ENCODE data around the gene LGALS8.
"Not testable (repeated sequence)": the region's sequence is repeated elsewhere in the genome, so short reads cannot be mapped to it uniquely, and the experiment has no call there.

Gene LGALS8

DNA sequence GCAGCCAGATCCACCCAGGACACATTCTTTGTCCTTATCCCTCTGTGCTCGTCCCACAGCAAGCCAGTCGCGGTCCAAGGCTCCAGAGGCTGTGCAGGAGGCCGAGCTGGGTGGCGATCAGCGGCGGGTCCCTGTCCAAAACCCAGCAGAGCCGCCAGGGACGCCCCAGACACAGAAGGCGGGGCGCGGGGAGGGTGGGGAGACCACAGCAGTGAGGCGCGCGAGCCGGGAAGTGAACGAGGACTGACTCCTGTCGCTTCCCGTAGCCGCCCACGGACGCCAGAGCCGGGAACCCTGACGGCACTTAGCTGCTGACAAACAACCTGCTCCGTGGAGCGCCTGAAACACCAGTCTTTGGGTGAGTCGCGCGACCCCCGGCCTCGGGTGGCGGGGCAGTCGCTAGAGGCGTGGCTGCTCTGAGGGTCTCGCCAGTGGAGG is at the start of gene LGALS8:
LGALS8 (plus strand) TSS at position 279 of the 438 bp plus-strand sequence. CDS start 2,089 bp downstream, outside the sequence.
- in situ Hi-C loops (cut with MboI; ENCODE audit: low sequenced_read_pairs) = no loop called here

GRCh38 chr1:236476019-236476418 is 47.8 kb upstream of the LGALS8 start:
- in situ Hi-C loops (cut with MboI; ENCODE audit: low sequenced_read_pairs) = no loop called here

DNA sequence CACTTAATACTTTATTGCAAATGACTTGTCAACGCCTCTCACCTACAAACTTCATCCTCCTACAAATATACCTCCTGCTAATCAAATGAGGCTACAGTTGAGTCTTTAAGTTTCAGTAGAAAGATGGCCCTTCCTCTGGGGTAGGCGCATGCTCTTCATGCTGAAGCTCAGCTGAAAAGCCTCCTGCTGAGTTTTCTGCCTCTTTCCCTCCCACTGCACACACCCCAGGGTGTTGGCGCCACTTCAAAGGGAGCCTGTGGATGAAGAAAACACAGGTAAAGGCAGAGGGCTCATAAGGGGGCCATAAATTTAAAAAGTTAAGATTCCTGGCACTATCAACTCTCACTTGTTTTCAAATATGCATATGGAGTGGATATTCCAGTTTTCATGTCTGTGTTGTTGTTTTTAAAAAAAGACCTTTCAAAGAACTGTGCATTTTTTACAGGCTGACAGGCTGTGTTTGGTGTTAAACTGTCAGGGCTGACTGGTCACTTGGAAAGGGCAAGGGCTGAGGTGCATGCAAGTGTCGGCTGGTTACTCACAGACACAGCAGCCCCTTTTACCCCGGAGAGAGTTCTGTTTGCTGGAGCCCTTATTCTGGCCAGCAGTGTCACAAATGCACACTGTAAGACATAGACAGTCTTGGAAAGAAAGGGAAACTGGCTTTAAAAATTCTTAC is 42.9 kb upstream of the LGALS8 start:
- in situ Hi-C loops (cut with MboI; ENCODE audit: low sequenced_read_pairs) = no loop called here

GRCh38 chr1:236484310-236484971 is 39.3 kb upstream of the LGALS8 start:
- in situ Hi-C loops (cut with MboI; ENCODE audit: low sequenced_read_pairs) = no loop called here

DNA sequence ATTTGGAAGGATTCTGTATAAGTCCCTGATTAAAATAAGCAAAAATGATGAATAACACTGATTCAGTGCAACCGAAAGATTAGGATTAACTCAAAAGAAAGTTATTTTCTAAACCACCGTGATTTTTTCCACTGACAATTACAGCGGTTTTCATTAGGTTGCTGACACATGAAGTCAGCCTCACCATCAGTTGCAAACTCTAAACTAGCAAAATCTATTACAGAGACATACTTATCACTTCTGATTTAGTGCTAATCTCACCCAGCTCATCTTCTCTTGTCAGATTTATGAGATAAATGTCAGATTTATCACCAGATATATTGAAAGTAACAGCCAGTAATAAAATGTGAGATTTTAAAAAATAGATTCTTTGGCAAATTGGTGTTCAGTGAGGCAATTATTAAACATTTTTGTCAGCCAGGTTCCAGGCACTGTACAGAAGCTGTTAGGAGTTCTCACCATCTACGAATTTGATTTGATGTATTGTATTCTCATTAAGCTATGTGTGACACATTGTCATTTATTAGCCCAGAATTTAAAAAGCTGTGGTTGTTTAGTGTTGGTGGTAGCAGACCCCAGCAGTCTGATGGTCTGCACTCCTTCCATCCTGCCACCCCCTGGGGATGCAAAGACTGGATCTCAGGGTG is 37.3 kb upstream of the LGALS8 start:
- in situ Hi-C loops (cut with MboI; ENCODE audit: low sequenced_read_pairs) = no loop called here

DNA sequence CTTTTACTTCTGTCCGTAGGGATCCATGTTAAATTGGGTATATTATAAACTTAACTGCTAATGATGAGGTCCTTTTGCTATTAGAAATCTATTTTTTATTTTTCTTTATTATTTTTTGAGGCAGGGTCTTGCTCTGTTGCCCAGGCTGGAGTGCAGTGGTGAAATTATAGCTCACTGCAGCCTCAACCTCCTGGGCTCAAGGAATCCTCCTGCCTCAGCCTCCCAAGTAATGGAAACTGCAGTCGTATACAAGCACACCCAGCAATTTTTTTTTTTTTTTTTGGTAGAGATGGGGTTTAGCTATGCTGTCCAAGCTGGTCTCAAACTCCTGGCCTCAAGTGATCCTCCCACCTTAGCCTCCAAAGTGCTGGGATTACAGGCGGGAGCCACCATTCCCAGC is 34.6 kb upstream of the LGALS8 start:
- in situ Hi-C loops (cut with MboI; ENCODE audit: low sequenced_read_pairs) = not testable (repeated sequence)

DNA sequence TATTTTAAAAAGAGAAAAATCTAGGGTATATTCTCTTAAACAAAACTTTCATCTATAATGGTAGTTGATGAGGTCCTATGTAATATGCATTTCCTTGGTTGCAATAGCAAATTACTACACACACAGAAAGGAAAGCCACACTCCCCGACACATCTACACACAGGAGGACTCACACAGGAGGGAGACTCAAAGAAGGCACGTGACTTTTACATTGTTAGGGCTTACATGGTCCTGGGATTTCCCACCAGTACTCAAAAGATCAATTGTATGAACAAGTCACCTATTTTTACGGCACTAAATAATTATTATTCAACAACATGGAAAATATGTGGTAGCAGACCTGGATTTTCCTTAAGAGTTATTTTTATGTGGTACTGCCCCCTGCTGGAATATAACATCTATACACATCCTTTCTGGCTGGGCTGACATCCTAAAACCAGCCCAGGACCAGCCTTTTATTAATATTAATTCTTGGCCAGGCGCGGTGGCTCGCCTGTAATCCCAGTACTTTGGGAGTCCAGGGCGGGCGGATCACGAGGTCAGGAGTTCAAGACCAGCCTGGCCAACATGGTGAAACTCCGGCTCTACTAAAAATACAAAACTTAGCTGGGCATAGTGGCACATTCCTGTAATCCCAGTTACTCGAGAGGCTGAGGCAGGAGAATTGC is 33.9 kb upstream of the LGALS8 start:
- in situ Hi-C loops (cut with MboI; ENCODE audit: low sequenced_read_pairs) = loop anchor here (10.0 kb wide), 1 partner anchor 375 kb away; no protein-coding TSS in a partner anchor

DNA sequence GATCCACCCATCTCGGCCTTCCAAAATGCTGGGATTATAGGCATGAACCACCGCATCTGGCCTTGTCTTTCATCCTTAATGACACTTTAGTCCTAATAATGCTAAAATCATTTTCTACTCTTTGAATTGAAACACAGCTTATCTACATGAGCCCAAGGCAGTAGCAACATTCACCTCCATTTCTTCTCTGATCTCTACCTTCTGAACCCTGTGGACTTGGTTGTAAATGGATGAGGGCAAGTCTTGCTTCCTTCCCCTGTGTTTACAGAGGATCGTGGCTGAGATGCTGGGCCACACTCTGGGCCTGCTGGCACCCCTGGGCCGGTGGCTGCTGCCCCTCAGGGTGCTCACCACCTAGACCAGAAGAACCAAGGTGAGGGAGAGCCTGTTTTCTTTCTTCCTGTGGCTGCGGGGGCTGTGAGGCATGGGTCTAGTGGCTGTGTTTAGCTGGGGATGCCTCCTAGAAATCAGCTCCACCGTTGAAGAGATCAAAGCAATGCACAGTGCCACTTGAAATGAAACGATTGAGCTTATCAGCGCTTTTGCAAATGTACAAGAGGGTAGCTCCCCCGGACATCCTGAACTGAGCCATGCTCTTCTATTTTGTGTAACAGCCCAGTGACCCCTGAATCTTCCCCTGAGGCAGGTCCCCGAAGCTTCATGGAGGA is 32.2 kb upstream of the LGALS8 start:
- in situ Hi-C loops (cut with MboI; ENCODE audit: low sequenced_read_pairs) = loop anchor here (10.0 kb wide), 1 partner anchor 377 kb away; no protein-coding TSS in a partner anchor

DNA sequence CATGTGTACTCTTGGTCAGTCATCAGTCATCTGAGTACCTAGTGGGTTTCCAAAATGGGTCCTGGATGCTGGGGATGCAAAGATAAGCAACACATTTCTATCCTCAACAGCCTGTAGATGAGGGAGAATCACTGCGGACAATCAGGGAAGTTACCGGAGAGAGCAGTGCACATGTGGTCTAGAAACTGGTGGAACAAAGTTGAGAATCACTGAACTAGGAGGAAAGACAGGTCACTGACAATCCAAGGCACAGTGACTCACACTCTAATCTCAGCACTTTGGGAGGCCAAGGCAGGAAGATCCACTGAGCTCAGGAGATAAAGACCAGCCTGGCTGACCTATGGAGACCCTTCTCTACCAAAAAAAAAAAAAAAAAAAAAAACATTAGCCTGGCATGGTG is 31.4 kb upstream of the LGALS8 start:
- in situ Hi-C loops (cut with MboI; ENCODE audit: low sequenced_read_pairs) = loop anchor here (10.0 kb wide), 1 partner anchor 378 kb away; no protein-coding TSS in a partner anchor

DNA sequence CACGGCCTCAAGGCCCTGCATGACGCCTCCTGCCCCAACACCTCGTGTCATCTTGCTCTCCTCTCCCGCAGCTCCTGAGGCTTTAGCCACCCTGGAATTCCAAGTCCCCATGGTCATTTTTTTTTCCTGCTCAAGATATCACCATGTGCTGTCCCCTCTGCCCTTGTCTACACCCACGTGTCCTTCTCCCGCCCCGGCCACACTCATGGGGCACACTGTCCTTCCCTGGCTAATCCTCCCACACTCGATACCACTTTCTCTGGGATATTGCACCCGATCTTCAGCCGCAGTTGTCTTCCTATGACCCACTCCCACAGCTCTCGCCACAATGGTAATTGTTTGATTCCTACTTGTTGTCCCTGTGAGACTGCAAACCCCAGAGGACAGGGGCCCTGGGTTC is 29.7 kb upstream of the LGALS8 start:
- in situ Hi-C loops (cut with MboI; ENCODE audit: low sequenced_read_pairs) = loop anchor here (10.0 kb wide), 1 partner anchor 379 kb away; no protein-coding TSS in a partner anchor

DNA sequence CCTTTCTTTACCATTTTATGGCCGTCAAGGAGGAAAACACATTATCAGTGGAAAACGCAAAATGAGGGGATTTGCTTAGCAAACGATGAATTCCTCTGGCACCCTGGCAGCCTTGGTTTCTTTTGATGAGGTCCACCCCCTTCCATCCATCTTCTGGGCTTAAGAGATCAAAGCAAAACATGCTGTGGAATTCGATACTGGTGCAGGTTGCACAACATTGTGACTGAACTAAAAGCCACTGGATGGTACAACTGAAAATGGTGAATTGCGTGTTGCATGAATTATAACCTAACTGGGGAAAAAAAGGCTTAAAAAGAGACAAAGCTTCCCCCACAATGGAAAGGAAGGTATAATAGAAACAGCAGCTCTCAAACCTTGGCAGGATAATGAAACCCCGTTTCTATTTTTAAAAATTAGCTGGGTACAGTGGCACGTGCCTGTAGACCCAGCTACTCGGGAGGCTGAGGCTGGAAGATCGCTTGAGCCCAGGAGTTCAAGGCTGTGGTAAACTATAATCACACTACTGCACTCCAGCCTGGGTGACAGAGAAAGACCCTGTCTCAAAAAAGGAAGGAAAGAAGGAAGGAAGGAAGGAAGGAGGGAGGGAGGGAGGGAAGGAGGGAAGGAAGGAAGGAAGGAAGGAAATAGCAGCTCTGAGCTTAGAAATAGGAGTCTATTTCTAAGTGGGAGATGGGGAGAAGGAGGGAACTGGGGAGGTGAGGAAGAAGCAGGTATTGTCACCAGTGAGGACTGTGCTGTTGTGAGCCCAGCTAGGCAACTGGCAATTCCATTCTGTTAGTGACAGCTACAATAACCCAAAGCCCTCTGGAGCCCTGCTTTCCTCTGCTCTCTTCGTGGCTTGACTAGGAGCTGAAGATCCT is 29.0 kb upstream of the LGALS8 start:
- in situ Hi-C loops (cut with MboI; ENCODE audit: low sequenced_read_pairs) = loop anchor here (10.0 kb wide), 1 partner anchor 380 kb away; no protein-coding TSS in a partner anchor

DNA sequence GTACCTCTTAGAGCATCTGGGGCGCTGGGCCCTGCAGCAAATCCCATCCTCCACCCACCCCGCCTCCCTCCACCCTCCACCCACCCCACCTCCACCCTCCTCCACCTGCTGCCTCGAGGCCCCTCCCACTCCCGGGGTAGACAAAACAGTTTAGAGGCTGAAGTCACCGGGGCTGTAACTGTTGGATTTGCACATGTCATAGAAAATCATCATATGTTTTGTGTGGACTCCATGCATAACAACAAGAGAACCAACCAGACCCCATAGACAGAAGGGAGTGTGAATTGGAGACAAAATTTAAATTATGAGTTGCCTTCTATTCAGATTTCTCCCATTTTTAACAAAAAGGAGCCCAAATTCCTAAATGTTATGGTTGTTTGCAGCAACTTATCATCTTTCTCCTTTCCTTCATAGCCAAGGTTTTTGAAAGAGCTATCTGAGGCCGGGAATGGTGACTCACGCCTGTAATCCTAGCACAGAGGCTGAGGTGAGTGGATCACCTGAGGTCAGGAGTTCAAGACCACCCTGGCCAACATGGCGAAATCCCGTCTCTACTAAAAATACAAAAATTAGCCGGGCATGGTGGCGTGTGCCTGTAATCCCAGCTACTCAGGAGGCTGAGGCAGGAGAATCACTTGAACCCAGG is 28.2 kb upstream of the LGALS8 start:
- in situ Hi-C loops (cut with MboI; ENCODE audit: low sequenced_read_pairs) = loop anchor here (10.0 kb wide), 1 partner anchor 381 kb away; no protein-coding TSS in a partner anchor

- in situ Hi-C loops (cut with MboI; ENCODE audit: low sequenced_read_pairs) = loop anchor here (10.0 kb wide), 1 partner anchor 383 kb away; no protein-coding TSS in a partner anchor
Measured at GRCh38 chr1:236497908-236498307, 25.9 kb upstream of the LGALS8 start.

DNA sequence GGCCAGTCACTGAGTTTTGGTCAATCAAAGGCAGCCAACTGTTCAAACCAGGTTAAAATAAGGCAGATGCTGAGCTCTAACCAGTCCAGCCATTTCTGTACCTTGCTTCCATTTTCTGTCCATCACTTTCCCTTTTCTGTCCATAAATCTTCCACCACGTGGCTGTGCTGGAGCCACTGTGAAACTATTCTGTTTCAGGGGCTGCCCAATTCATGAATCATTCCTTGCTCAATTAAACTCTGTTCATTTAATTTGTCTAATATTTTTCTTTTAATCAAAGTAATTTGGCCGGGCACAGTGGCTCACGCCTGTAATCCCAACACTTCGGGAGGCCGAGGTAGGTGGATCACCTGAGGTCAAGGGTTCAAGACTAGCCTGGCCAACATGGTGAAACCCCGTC is 22.7 kb upstream of the LGALS8 start:
- in situ Hi-C loops (cut with MboI; ENCODE audit: low sequenced_read_pairs) = no loop called here

- in situ Hi-C loops (cut with MboI; ENCODE audit: low sequenced_read_pairs) = no loop called here
Measured at GRCh38 chr1:236502579-236502971, 21.2 kb upstream of the LGALS8 start.

- in situ Hi-C loops (cut with MboI; ENCODE audit: low sequenced_read_pairs) = no loop called here
Measured at GRCh38 chr1:236502972-236503639, 20.7 kb upstream of the LGALS8 start.

DNA sequence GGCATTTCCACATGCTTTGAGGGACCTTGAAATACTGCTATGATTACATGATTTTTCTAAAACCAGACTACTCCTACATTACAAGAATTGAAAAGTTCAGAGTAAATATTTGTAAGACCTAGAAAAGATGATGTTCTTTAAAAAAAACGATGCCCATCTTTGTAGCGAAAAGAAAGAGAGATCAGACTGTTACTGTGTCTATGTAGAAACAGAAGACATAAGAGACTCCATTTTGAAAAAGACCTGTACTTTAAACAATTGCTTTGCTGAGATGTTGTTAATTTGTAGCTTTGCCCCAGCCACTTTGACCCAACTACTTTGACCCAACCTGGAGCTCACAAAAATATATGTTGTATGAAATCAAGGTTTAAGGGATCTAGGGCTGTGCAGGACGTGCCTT is 19.4 kb upstream of the LGALS8 start:
- in situ Hi-C loops (cut with MboI; ENCODE audit: low sequenced_read_pairs) = not testable (repeated sequence)

DNA sequence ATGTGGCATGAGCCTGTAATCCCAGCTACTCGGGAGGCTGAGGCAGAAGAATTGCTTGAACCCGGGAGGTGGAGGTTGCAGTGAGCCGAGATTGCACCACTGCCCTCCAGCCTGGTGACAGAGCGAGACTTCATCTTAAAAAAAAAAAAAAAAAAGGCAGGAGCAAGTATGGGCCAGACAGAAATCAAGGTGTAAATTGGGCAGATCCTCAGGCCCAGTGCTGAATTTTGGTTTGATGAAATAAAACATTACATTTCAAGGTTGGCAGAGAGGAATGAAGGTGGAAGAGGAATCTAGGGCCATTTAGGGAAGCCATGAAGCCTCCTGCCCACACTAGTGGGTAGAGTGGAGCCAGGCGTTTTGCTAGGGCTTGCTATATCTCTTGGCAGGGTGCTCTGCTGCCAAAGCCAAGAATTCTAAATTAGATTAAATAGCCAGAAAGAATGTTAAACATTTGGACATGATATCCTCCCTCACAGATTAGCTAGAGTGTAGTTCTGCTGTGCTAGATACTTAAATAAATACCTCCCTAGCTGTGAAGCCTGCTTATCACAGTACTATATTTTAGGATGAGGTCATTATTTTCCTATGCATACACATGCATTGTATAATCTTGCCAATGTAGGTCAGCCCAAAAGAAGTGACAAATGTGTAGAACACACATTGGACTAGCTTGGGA is 16.6 kb upstream of the LGALS8 start:
- in situ Hi-C loops (cut with MboI; ENCODE audit: low sequenced_read_pairs) = no loop called here

Measured in HL-60/S4 treated with retinoic acid at 250 ng/mL for 4 days and 3 days (cell line).